Choroid plexus epithelial cell (primary cell): ENCODE data around the gene SELP.

ENCODE experiments used
- DNase-seq: peaks from one replicate; pipeline ENCODE4 v3.0.0-alpha.2; 2010; ENCODE audit warnings: low read depth
- H3K4me3 ChIP-seq: 2 replicates; pipeline ENCODE4 v1.5.1; 2011; ENCODE audit warnings: low read depth, mild to moderate bottlenecking, control low read depth, low read length, moderate library complexity
- CTCF ChIP-seq: conservative IDR thresholded peaks from 2 replicates; pipeline ENCODE4 v1.5.1; 2011; ENCODE audit warnings: low read depth, mild to moderate bottlenecking, control low read depth, inconsistent platforms, low read length, moderate library complexity

Gene SELP

GRCh38 chr1:169618367-169618766, 11.6 kb downstream of the SELP start:
- no peak overlapping the region for H3K4me3 ChIP-seq
- no peak for DNase-seq
- TF ChIP-seq CTCF, result no peak

GRCh38 chr1:169615803-169616202, 14.1 kb downstream of the SELP start:
- H3K4me3 ChIP-seq, result no peak overlapping the region
- no peak for DNase-seq
- no peak for TF ChIP-seq CTCF

GRCh38 chr1:169610858-169611257, 19.1 kb downstream of the SELP start:
- no peak for TF ChIP-seq CTCF
- no peak overlapping the region for H3K4me3 ChIP-seq
- DNase-seq, result no peak

GRCh38 chr1:169610108-169610507, 19.8 kb downstream of the SELP start:
- no peak for TF ChIP-seq CTCF

GRCh38 chr1:169608226-169608625, 21.7 kb downstream of the SELP start:
- TF ChIP-seq CTCF, result no peak
- no peak for DNase-seq
- no peak overlapping the region for H3K4me3 ChIP-seq

More at GRCh38 chr1:169610108-169610507, 19.8 kb downstream of the SELP start:
- no peak for DNase-seq
- no peak overlapping the region for H3K4me3 ChIP-seq

GRCh38 chr1:169604781-169605560, 25.0 kb downstream of the SELP start:
- H3K4me3 ChIP-seq, result no peak overlapping the region
- TF ChIP-seq CTCF, result no peak
- DNase-seq, result no peak
